Measurements from ENCODE around the gene NADSYN1.
"Not testable (repeated sequence)": the region's sequence is repeated elsewhere in the genome, so short reads cannot be mapped to it uniquely, and the experiment has no call there.

NADSYN1 gene

DNA sequence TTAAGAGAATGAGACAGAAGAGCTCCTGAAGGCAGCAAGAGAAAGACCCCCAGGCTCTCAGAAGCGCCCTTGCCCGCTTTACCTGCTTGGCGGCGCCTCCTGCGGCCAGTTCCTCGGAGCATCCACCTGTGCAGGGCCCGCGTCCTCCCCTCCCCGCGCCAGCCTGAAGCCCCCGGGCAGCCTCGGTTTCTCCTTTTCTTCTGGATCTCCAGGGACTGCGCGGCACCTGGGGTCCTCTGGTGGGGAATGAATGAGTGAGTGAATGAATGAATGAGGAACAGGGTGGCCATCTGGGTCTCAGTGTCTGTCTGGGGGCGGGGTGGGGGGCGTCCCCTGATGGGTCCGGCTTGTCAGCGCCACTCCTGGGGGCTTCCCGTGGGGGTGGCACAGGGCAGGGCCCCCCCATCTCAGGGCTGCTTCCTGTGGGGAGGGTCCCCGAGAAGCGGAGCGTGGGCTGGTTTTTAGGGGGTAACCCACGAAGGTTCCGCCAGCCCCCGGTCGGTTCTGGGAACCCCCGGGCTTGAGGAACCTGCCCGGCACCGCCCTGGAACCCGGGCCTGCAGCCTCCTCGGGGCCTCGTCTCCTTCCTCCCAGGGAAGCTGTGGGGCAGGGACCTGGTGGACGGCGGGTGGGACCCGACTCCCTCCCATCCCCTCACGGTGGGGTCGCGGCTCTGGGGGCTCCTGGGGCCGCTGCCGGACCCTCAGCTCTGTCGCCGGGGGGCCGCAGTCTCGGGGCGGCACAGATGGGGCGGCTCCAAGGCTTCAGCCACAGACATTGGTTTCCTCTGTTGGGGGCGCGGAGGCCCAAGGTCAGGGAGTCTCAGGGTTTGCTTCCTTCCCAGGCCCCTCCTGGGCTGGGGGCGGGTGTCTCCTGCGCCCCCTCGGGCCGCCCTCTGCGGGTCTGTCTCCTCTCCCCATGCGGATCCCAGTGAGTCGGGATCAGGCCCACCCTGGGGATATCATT lies 65.8 kb downstream of the NADSYN1 start:
- no peak for TF ChIP-seq ZNF274 (IDR thresholded peaks at IDR 0.05; ENCODE audit: low read depth, low read length)
- no peak overlapping the region for H3K4me3 ChIP-seq (ENCODE audit: low read length)

DNA sequence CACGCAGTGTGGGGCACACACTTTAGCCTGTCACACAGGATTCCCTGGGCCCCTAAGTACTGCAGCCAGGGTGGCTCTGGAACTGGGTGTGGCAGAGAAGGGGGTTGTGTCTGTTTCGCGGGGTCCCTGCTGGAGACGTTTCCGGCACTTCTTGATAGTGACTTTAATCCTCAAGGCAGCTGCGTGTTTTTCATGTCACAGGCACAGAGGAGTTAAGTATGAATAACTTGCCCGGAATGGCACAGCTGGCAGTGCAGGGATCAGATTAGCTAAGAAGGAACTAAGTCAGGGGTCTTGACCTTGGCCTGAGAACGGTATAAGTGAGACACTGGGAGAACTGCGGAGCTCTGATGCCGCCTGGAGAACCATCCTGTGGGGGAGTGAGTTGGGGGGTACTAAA lies 66.5 kb downstream of the NADSYN1 start:
- TF ChIP-seq ZNF274 (IDR thresholded peaks at IDR 0.05; ENCODE audit: low read depth, low read length), result no peak
- no peak overlapping the region for H3K4me3 ChIP-seq (ENCODE audit: low read length)

DNA sequence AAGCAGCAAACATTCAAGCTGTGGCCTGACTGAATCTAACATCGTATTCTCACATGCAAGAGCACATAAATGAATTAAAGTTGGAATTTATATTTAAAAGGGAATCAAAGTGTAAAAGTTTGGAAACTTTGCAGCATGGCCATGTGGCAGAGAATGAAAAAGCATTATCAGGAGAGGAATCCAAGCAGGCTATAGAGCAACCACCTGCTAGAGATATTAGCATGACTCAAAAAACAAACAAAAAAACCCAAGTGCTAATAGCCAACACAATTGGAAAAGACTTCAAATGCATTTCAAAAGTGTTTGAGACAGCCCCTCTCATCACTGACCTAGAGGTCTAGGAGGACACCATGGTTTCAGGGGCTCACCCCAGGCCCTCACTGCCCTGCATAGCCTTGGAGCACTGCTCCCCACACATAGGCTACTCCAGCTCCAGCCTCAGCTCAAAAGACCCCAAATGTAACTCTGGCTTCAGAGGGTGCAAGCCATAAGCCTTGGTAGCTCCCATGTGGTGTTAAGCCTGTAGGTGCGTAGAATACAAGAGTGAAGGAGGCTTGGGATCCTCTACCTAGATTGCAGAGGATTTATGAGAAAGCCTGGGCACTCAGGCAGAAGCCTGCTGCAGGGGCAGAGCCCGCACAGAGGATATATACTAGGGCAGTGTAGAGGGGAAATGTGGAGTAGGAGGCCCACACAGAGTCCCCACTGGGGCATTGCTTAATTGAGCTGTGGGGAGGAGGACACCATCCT lies 72.4 kb downstream of the NADSYN1 start:
- no peak for TF ChIP-seq ZNF274 (IDR thresholded peaks at IDR 0.05; ENCODE audit: low read depth, low read length)
- H3K4me3 ChIP-seq (ENCODE audit: low read length), result no peak overlapping the region

DNA sequence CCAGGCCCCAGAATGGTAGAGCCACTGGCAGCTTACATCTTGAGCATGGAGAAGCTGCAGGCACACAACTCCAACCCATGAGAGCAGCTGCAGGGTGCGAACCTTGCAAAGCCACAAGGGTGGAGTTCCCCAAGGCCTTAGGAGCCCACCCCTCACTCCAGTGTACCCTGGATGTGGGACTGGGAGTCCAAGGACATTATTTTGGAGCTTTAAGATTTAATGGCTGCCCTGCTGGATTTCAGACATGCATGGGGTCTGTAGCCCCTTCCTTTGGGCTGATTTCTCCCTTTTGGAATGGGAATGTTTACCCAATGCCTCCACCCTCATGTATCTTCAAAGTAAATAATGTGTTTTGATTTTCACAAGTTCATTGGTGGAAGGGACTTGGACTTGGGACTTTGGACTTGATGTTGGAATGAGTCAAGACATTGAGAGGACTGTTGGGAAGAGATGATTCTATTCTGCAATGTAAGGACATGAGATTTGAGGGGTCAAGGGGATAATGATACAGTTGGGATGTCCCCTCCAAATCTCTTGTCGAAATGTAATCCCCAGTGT lies 73.0 kb downstream of the NADSYN1 start:
- TF ChIP-seq ZNF274 (IDR thresholded peaks at IDR 0.05; ENCODE audit: low read depth, low read length), result no peak
- no peak overlapping the region for H3K4me3 ChIP-seq (ENCODE audit: low read length)

DNA sequence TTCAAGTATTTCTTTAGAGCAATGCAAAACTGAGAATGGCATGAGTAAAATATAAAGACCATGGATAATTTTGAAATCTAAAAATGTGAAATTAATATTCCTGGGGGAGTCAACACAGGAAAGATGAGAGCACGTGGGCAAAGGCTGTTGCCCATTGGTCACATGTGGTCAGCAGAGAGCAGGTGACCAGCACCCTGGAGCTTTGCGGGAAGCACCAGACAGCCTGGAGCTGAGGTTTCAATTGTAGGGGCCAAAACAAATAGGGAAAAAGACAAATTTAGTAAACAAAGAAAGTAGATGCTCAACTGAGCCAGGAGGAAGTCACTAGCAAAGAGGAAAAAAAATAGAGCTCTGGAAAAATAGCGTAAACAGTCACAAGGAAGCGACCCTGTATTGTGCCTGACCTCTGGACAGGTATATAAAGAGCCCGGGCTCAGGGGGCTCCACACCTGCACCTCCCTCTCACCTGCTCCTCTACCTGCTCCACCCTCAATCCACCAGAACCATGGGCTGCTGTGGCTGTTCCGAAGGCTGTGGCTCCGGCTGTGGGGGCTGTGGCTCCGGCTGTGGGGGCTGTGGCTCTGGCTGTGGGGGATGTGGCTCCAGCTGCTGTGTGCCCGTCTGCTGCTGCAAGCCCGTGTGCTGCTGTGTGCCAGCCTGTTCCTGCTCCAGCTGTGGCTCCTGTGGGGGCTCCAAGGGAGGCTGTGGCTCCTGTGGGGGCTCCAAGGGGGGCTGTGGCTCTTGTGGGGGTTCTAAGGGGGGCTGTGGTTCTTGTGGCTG lies 74.0 kb downstream of the NADSYN1 start, which contains the start of gene KRTAP5-7:
Gene KRTAP5-7 (plus strand): TSS at position 472 of the 780 bp plus-strand sequence. CDS start 34 bp downstream, at position 506.
- not testable (repeated sequence) for H3K4me3 ChIP-seq (ENCODE audit: low read length)

DNA sequence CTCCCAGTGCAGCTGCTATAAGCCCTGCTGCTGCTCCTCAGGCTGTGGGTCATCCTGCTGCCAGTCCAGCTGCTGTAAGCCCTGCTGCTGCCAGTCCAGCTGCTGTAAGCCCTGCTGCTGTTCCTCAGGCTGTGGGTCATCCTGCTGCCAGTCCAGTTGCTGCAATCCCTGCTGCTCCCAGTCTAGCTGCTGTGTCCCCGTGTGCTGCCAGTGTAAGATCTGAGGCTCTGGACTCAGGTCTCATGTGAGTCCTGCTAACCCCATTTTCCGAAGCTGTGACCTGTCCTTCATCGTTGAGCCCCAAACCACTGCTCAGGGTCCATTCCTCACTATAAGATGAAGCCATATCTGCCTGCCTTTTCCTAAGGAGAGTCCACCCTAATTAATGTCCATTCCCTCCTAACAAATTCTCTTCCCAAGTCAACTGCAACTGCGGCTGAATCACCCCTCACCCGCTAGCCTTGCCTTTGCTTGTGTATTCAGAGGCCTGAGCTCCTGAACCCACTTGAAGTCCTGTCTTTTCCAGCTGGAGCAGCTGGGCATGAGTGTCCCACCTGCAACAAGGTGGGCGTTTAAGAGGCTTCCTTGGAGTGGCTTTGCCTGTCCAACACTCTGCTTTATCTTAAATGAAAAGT lies 74.7 kb downstream of the NADSYN1 start:
- no peak for TF ChIP-seq ZNF274 (IDR thresholded peaks at IDR 0.05; ENCODE audit: low read depth, low read length)
- no peak overlapping the region for H3K4me3 ChIP-seq (ENCODE audit: low read length)

DNA sequence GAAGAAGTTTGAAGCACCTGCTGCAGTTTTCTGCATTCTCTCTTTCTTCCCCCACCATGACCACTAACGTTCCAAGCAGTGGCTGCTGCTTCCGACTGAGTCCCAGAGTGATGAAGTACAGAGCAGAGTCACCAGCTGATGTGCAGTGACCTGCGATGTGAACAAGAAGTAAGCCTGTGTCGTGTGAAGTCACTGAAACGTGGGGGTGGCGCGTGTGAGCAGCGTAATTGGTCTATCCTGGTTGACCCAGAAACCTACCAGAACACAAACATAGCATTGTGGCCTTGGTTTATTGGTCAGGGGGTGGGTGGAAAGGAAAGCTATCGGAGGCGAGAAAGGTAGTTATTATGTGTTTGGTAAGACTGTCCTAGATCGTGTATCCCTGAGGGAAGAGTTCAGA lies 77.6 kb downstream of the NADSYN1 start:
- TF ChIP-seq ZNF274 (IDR thresholded peaks at IDR 0.05; ENCODE audit: low read depth, low read length), result no peak
- no peak overlapping the region for H3K4me3 ChIP-seq (ENCODE audit: low read length)

DNA sequence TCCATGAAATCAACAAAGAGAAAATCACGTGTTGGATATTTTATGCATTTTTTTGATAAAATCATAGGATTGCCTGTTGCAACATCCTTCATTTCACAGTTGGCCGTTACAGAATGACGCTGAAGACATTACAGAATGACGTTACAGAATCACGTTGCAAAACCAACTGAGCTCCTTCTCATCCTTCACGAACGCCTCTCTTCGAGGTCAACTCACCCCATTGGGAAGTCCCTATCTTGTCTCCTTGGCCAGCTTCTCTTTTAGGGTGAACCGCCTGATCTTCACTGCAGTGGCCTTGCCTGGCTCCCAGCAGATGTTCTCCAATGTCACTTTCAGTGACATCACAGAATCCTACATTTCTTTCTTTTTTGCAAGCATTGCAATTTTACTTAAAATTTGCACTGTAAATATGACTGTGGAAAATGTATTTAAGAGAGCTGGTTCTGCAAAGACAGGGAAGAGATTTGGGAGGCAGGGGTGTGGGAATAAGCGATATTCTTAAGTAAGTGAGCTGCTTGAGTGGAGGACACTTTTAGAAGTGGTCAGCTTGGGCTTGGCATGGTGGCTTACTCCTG lies 79.1 kb downstream of the NADSYN1 start:
- TF ChIP-seq ZNF274 (IDR thresholded peaks at IDR 0.05; ENCODE audit: low read depth, low read length), result no peak
- no peak overlapping the region for H3K4me3 ChIP-seq (ENCODE audit: low read length)

DNA sequence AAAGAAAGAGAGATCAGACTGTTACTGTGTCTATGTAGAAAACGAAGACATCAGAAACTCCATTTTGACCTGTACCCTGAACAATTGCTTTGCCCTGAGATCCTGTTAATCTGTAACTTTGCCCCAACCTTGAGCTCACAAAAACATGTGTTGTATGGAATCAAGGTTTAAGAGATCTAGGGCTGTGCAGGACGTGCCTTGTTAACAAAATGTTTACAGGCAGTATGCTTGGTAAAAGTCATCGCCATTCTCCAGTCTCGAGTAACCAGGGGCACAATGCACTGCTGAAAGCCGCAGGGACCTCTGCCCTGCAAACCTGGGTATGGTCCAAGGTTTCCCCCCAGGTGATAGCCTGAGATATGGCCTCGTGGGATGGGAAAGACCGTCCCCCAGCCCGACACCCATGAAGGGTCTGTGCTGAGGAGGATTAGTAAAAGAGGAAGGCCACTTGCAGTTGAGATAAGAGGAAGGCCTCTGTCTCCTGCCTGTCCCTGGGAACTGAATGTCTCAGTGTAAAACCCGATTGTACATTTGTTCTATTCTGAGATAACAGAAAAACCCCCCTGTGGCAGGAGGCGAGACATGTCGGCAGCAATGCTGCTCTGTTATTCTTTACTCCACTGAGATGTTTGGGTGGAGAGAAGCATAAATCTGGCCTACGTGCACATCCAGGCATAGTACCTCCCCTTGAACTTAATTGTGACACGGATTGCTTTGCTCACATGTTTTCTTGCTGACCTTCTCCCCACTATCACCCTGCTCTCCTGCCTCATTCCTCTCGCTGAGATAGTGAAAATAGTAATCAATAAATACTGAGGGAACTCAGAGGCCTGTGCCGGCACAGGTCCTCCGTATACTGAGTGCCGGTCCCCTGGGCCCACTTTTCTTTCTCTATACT lies 82.0 kb downstream of the NADSYN1 start:
- H3K4me3 ChIP-seq (ENCODE audit: low read length), result not testable (repeated sequence)

DNA sequence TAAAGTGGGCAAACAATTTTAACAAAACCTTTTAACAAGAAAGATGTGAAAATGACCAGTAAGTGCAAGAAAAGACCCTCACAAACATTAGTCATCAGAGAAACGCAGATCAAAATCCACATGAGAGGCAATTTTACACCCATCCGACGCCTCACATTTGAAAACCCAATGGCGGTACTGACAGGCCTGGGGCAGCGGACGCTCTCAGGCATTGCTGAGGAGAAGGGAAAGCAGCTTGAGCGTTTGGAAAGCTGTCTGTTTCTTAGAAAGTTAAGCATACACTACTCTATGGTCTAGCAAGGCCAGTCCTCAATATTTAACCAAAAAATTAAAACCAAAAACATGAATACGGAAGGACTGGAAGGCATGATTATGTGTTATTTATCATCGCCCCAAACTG lies 82.8 kb downstream of the NADSYN1 start:
- TF ChIP-seq ZNF274 (IDR thresholded peaks at IDR 0.05; ENCODE audit: low read depth, low read length), result no peak
- no peak overlapping the region for H3K4me3 ChIP-seq (ENCODE audit: low read length)

DNA sequence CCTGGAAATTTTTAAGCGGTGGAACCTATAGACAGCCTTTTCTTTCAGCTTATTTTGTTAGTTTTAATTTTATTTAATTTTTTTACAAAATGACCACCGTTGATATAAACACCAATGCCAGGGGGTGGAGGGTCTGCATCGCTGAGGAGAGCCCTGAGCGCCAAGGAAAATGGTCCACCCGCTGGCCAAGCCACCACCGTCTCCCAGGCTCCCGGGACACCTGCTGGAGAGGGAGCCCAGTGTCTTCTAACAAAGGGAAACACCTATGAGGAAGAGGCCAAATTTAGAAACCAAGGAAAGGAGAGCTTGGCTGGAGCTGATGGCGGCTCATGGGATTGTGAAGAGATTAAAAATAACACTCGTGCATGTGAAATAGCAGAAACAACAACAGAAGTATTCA lies 84.5 kb downstream of the NADSYN1 start:
- no peak overlapping the region for H3K4me3 ChIP-seq (ENCODE audit: low read length)
- no peak for TF ChIP-seq ZNF274 (IDR thresholded peaks at IDR 0.05; ENCODE audit: low read depth, low read length)

DNA sequence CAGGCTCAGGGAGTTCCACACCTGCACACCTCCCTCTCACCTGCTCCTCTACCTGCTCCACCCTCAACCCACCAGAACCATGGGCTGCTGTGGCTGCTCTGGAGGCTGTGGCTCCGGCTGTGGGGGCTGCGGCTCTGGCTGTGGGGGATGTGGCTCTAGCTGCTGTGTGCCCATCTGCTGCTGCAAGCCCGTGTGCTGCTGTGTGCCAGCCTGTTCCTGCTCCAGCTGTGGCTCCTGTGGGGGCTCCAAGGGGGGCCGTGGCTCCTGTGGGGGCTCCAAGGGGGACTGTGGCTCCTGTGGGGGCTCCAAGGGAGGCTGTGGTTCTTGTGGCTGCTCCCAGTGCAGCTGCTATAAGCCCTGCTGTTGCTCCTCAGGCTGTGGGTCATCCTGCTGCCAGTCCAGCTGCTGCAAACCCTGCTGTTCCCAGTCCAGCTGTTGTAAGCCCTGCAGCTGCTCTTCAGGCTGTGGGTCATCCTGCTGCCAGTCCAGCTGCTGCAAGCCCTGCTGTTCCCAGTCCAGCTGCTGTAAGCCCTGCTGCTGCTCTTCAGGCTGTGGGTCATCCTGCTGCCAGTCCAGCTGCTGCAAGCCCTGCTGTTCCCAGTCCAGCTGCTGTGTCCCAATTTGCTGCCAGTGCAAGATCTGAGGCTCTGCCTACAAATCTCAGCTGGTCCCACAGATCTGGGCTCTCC lies 85.1 kb downstream of the NADSYN1 start, which contains the start of gene KRTAP5-8:
Gene KRTAP5-8 (plus strand): TSS at position 49 of the 689 bp plus-strand sequence. CDS start 31 bp downstream, at position 80.
- H3K4me3 ChIP-seq (ENCODE audit: low read length), result not testable (repeated sequence)
